Liver (tissue), 9 donors: ENCODE data around the gene VWA5B2. TPM values are rescaled to one million over a fixed set of nuclear protein-coding genes. Genes with fewer than 3 reads are reported as not detected.

Source experiments
- DNase-seq: peaks from one replicate; pipeline ENCODE4 v3.0.0-alpha.2; 2017; ENCODE audit warnings: low spot score
- H3K27ac ChIP-seq, 2 donors: one replicate each; pipeline ENCODE4 v1.7.0; 2013; ENCODE audit warnings: inconsistent platforms in 2 of 2, low read length in 2 of 2, control low read depth in 1 of 2, low read depth in 1 of 2, mild to moderate bottlenecking in 1 of 2
- H3K27me3 ChIP-seq, 4 donors: one replicate each; pipeline versions ENCODE4 v1.6.1 to v1.7.0; 2013; ENCODE audit warnings: low read length in 3 of 4, inconsistent platforms in 1 of 4, mild to moderate bottlenecking in 1 of 4, moderate library complexity in 1 of 4; ENCODE audit not compliant: control insufficient read depth in 4 of 4, insufficient read depth in 4 of 4
- H3K36me3 ChIP-seq, 4 donors: one replicate each; pipeline versions ENCODE4 v1.6.1 to v1.7.0; 2013; ENCODE audit warnings: low read length in 3 of 4, mild to moderate bottlenecking in 3 of 4, low read depth in 1 of 4, moderate library complexity in 1 of 4; ENCODE audit not compliant: control insufficient read depth in 4 of 4, insufficient read depth in 3 of 4
- H3K4me1 ChIP-seq, 4 donors: one replicate each; pipeline versions ENCODE4 v1.6.1 to v1.7.0; 2013; ENCODE audit warnings: low read length in 3 of 4, mild to moderate bottlenecking in 3 of 4, moderate library complexity in 1 of 4; ENCODE audit not compliant: control insufficient read depth in 4 of 4, insufficient read depth in 4 of 4
- H3K4me3 ChIP-seq, 3 donors: one replicate each; pipeline versions ENCODE4 v1.6.1 to v1.7.0; 2013; ENCODE audit warnings: low read length in 3 of 3, control low read depth in 1 of 3, low read depth in 1 of 3, mild to moderate bottlenecking in 1 of 3
- H3K9ac ChIP-seq, 2 donors: one replicate each; pipeline ENCODE4 v1.7.0; 2013; ENCODE audit warnings: low read length in 2 of 2, mild to moderate bottlenecking in 2 of 2, moderate library complexity in 2 of 2, control low read depth in 1 of 2, low read depth in 1 of 2
- H3K9me3 ChIP-seq, 4 donors: one replicate each; pipeline versions ENCODE4 v1.6.1 to v1.7.0; 2013; ENCODE audit warnings: low read length in 3 of 4; ENCODE audit not compliant: control insufficient read depth in 4 of 4
- CTCF ChIP-seq: fragments of 150-350 bp; IDR thresholded peaks from 2 replicates; pipeline ENCODE4 v1.5.1; 2017; ENCODE audit warnings: improper control_type of control experiment, low read depth, low read length; ENCODE audit not compliant: missing input control
- EGR1 ChIP-seq, 2 donors: IDR thresholded peaks; 2 replicates each; pipeline ENCODE4 v1.6.1; 2016 to 2018; ENCODE audit warnings: antibody characterized with exemption in 2 of 2, low read depth in 2 of 2
- FOXA1 ChIP-seq: IDR thresholded peaks from 2 replicates; pipeline ENCODE4 v1.6.1; 2016; ENCODE audit warnings: antibody characterized with exemption
- FOXA2 ChIP-seq: IDR thresholded peaks from 2 replicates; pipeline ENCODE4 v1.6.1; 2016; ENCODE audit warnings: antibody characterized with exemption
- GABPA ChIP-seq, 2 donors: IDR thresholded peaks in 1 of 2; conservative IDR thresholded peaks in 1 of 2; 2 replicates each; pipeline ENCODE4 v1.6.1; 2016; ENCODE audit warnings: antibody characterized with exemption in 2 of 2, mild to moderate bottlenecking in 1 of 2, moderate library complexity in 1 of 2
- HNF4A ChIP-seq, 2 donors: conservative IDR thresholded peaks; 2 replicates each; pipeline ENCODE4 v1.6.1; 2016; ENCODE audit warnings: antibody characterized with exemption in 2 of 2, mild to moderate bottlenecking in 2 of 2
- HNF4G ChIP-seq: IDR thresholded peaks from 2 replicates; pipeline ENCODE4 v1.6.1; 2016; ENCODE audit warnings: antibody characterized with exemption
- JUND ChIP-seq, 2 donors: IDR thresholded peaks; 2 replicates each; pipeline ENCODE4 v1.6.1; 2016; ENCODE audit warnings: antibody characterized with exemption in 2 of 2
- MAX ChIP-seq: IDR thresholded peaks from 2 replicates; pipeline ENCODE4 v1.6.1; 2016; ENCODE audit warnings: antibody characterized with exemption
- NR2F2 ChIP-seq: IDR thresholded peaks from 2 replicates; pipeline ENCODE4 v1.6.1; 2016; ENCODE audit warnings: antibody characterized with exemption
- RAD21 ChIP-seq, 2 donors: IDR thresholded peaks; 2 replicates each; pipeline ENCODE4 v1.6.1; 2016; ENCODE audit warnings: antibody characterized with exemption in 2 of 2, mild to moderate bottlenecking in 2 of 2
- RXRA ChIP-seq, 2 donors: IDR thresholded peaks; 2 replicates each; pipeline ENCODE4 v1.6.1; 2017 to 2018; ENCODE audit warnings: antibody characterized with exemption in 2 of 2, mild to moderate bottlenecking in 1 of 2
- SP1 ChIP-seq: IDR thresholded peaks from 2 replicates; pipeline ENCODE4 v1.6.1; 2018; ENCODE audit warnings: antibody characterized with exemption, mild to moderate bottlenecking
- TAF1 ChIP-seq: conservative IDR thresholded peaks from 2 replicates; pipeline ENCODE4 v1.6.1; 2016; ENCODE audit warnings: antibody characterized with exemption, mild to moderate bottlenecking
- YY1 ChIP-seq: IDR thresholded peaks from 2 replicates; pipeline ENCODE4 v1.6.1; 2016; ENCODE audit warnings: antibody characterized with exemption, mild to moderate bottlenecking
- WGBS: extraction: QIAGEN DNeasy Blood & Tissue Kit; methylation state at CpG from one replicate; pipeline ENCODE4 v1.1.7; 2013; 5-methylcytosine and 5-hydroxymethylcytosine counted together
- polyA plus RNA-seq, 2 donors: library from polyadenylated mRNA; stranded (reverse) in 1 of 2; unstranded in 1 of 2; fragments of 200-250 nt in 1 of 2; fragments of >200 nt in 1 of 2; fragmentation: Nextera tagmentation in 1 of 2; extraction: Ambion mirVana in 1 of 2; gene quantifications; one replicate each; pipeline versions ENCODE4 v1.2.1 to v1.2.3, GENCODE V29; 2013 to 2015
- total RNA-seq, 2 donors: library from RNA; depleted of rRNA; stranded (reverse); fragments of >200 nt; gene quantifications; one replicate each; pipeline ENCODE4 v1.2.3, GENCODE V29; 2014
- TF ChIP-seq, protein P1 (sequence below): IDR thresholded peaks from 2 replicates; pipeline ENCODE4 v1.6.1; 2016; ENCODE audit warnings: antibody characterized with exemption, mild to moderate bottlenecking
- TF ChIP-seq, protein P2 (sequence below): IDR thresholded peaks from 2 replicates; pipeline ENCODE4 v1.6.1; 2016; ENCODE audit warnings: antibody characterized with exemption
- TF ChIP-seq, protein P3 (sequence below): IDR thresholded peaks from 2 replicates; pipeline ENCODE4 v1.6.1; 2016; ENCODE audit warnings: antibody characterized with exemption
- donor health status: healthy.
- donor health status: healthy.
- donor health status: healthy.
- donor health status: healthy.
- donor health status: healthy.

The VWA5B2 gene
- total and polyA plus RNA-seq, 4 donors: under 0.01 to 0.14 (median 0.08) TPM; not detected in 1

GRCh38 chr3:184222521-184222920 lies 6.9 kb upstream of the VWA5B2 start:
- H3K27me3 ChIP-seq: no peaks in the 10 kb centered on the region
- no peak overlapping the region for H3K27ac ChIP-seq
- no peaks in the 10 kb centered on the region for H3K4me1 ChIP-seq
- 72% methylated on average over 3 of the region's 3 CpGs for WGBS
- H3K4me3 ChIP-seq: no peak overlapping the region
- H3K9ac ChIP-seq: no peak overlapping the region
- no peaks in the 10 kb centered on the region for H3K36me3 ChIP-seq
- TF ChIP-seq RAD21 (IDR thresholded peaks at IDR 0.05) (no peak), SP1 (no peak), FOXA2 (no peak), GABPA (IDR thresholded peaks at IDR 0.05 in 1 of 2, conservative IDR thresholded peaks at IDR 0.05 in 1 of 2) (no peak), JUND (IDR thresholded peaks at IDR 0.05) (no peak), MAX (no peak), RXRA (IDR thresholded peaks at IDR 0.05) (no peak), EGR1 (IDR thresholded peaks at IDR 0.05; ENCODE audit: low read depth in 2 of 2) (no peak), CTCF (no peak), YY1 (no peak), NR2F2 (no peak), HNF4G (no peak), FOXA1 (no peak), HNF4A (conservative IDR thresholded peaks at IDR 0.05) (no peak), TAF1 (no peak)
- TF ChIP-seq, protein P1, sequence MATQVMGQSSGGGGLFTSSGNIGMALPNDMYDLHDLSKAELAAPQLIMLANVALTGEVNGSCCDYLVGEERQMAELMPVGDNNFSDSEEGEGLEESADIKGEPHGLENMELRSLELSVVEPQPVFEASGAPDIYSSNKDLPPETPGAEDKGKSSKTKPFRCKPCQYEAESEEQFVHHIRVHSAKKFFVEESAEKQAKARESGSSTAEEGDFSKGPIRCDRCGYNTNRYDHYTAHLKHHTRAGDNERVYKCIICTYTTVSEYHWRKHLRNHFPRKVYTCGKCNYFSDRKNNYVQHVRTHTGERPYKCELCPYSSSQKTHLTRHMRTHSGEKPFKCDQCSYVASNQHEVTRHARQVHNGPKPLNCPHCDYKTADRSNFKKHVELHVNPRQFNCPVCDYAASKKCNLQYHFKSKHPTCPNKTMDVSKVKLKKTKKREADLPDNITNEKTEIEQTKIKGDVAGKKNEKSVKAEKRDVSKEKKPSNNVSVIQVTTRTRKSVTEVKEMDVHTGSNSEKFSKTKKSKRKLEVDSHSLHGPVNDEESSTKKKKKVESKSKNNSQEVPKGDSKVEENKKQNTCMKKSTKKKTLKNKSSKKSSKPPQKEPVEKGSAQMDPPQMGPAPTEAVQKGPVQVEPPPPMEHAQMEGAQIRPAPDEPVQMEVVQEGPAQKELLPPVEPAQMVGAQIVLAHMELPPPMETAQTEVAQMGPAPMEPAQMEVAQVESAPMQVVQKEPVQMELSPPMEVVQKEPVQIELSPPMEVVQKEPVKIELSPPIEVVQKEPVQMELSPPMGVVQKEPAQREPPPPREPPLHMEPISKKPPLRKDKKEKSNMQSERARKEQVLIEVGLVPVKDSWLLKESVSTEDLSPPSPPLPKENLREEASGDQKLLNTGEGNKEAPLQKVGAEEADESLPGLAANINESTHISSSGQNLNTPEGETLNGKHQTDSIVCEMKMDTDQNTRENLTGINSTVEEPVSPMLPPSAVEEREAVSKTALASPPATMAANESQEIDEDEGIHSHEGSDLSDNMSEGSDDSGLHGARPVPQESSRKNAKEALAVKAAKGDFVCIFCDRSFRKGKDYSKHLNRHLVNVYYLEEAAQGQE: no peak
- TF ChIP-seq, protein P2, sequence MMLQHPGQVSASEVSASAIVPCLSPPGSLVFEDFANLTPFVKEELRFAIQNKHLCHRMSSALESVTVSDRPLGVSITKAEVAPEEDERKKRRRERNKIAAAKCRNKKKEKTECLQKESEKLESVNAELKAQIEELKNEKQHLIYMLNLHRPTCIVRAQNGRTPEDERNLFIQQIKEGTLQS: no peak
- TF ChIP-seq, protein P3, sequence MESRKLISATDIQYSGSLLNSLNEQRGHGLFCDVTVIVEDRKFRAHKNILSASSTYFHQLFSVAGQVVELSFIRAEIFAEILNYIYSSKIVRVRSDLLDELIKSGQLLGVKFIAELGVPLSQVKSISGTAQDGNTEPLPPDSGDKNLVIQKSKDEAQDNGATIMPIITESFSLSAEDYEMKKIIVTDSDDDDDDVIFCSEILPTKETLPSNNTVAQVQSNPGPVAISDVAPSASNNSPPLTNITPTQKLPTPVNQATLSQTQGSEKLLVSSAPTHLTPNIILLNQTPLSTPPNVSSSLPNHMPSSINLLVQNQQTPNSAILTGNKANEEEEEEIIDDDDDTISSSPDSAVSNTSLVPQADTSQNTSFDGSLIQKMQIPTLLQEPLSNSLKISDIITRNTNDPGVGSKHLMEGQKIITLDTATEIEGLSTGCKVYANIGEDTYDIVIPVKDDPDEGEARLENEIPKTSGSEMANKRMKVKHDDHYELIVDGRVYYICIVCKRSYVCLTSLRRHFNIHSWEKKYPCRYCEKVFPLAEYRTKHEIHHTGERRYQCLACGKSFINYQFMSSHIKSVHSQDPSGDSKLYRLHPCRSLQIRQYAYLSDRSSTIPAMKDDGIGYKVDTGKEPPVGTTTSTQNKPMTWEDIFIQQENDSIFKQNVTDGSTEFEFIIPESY: no peak
- no peaks in the 10 kb centered on the region for H3K9me3 ChIP-seq
- DNase-seq: no peak
